Skeletal muscle cell (primary cell): ENCODE measurements around the gene USP33.
"Not testable (repeated sequence)": the region's sequence is repeated elsewhere in the genome, so short reads cannot be mapped to it uniquely, and the experiment has no call there.

Experiments used
- DNase-seq: peaks from one replicate; pipeline ENCODE4 v3.0.0-alpha.2; 2010; ENCODE audit warnings: low read depth
- H3K4me3 ChIP-seq: 2 replicates; pipeline ENCODE4 v1.5.1; 2011; ENCODE audit warnings: low read depth, mild to moderate bottlenecking, control low read depth, low read length, moderate library complexity

USP33 gene

GRCh38 chr1:77678660-77679610 is 80.7 kb downstream of the USP33 start:
- no peak overlapping the region for H3K4me3 ChIP-seq
- no peak for DNase-seq

- DNase-seq, H3K4me3 ChIP-seq: not testable (repeated sequence)
Observed at GRCh38 chr1:77674807-77675206, 84.8 kb downstream of the USP33 start.

GRCh38 chr1:77673716-77674355 is 85.8 kb downstream of the USP33 start:
- no peak overlapping the region for H3K4me3 ChIP-seq
- DNase-seq: no peak

DNA sequence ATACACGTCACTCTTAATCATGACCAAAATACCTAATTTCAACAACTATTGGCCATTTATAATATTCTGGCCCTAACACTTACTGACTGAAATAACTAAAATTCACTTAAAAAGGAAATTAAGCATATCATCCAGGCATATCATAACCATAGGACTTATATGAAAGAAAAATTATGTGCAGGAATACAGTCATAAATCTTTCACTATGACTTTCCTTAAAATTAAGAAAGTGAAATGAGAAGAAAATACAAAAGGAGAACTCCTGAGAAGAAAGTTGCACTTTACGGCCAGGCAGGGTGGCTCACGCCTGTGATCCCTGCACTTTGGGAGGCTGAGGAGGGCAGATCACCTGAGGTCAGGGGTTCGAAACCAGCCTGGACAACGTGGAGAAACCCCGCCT is 86.6 kb downstream of the USP33 start:
- DNase-seq: no peak
- H3K4me3 ChIP-seq: no peak overlapping the region

GRCh38 chr1:77672374-77672773 is 87.3 kb downstream of the USP33 start:
- no peak for DNase-seq
- H3K4me3 ChIP-seq: no peak overlapping the region

DNA sequence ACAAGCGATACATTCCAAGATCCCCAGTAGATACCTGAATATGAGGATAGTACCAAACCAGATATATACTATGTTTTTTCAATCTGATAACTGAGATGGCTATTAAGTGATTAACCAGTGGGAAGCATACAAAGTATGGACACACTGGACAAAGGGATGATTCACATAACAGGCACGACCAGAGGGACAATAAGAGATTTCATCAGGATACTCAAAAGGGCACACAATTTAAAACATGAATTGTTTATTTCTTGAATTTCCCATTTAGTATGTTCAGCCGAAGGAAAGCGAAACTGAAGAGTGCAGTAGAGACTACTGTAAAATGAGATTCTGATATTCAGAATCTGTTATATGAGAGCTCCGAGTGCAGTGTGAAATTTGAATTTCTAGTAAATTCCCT is 87.8 kb downstream of the USP33 start:
- no peak overlapping the region for H3K4me3 ChIP-seq
- peak; percentile 12 for DNase-seq

DNA sequence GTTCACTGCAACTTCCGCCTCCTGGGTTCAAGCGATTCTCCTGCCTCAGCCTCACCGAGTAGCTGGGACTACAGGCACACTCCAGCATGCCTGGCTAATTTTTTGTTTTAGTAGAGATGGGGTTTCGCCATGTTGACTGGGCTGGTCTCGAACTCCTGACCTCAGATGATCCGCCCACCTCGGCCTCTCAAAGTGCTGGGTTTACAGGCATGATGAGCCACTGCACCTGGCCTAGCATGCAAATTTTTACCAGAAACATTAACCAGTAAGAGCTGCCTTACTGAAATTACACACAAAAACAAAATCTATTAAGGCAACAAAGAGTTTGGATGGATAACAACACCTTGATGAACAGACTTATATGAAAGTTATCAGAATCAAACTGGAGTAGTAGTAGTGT is 89.3 kb downstream of the USP33 start:
- no peak overlapping the region for H3K4me3 ChIP-seq
- DNase-seq: no peak

GRCh38 chr1:77668924-77669449 is 90.7 kb downstream of the USP33 start:
- no peak for DNase-seq
- H3K4me3 ChIP-seq: no peak overlapping the region

- H3K4me3 ChIP-seq: no peak overlapping the region
- no peak for DNase-seq
Observed at GRCh38 chr1:77664939-77665516, 94.6 kb downstream of the USP33 start.

- no peak for DNase-seq
- H3K4me3 ChIP-seq: no peak overlapping the region
Observed at GRCh38 chr1:77661696-77662095, 98.0 kb downstream of the USP33 start.

- DNase-seq: no peak
- H3K4me3 ChIP-seq: no peak overlapping the region
Observed at GRCh38 chr1:77659879-77660593, 99.6 kb downstream of the USP33 start.

DNA sequence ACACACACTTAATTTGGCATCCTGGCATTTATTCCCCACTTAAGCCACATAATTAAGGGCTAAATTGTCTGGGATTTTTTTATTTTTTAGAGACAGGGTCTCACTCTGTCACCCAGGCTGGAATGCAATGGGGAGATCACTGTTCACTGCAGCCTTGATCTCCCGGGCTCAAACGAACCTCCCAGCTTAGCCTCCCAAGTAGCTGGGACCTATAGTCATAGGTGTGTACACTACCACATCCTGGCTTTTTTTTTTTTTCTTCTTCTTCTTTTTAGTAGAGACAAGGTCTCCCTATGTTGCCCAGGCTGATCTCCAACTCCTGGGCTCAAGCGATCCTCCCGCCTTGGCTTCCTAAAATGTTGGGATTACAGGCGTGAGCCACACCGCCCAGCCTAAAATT is 101.4 kb downstream of the USP33 start:
- no peak overlapping the region for H3K4me3 ChIP-seq

DNA sequence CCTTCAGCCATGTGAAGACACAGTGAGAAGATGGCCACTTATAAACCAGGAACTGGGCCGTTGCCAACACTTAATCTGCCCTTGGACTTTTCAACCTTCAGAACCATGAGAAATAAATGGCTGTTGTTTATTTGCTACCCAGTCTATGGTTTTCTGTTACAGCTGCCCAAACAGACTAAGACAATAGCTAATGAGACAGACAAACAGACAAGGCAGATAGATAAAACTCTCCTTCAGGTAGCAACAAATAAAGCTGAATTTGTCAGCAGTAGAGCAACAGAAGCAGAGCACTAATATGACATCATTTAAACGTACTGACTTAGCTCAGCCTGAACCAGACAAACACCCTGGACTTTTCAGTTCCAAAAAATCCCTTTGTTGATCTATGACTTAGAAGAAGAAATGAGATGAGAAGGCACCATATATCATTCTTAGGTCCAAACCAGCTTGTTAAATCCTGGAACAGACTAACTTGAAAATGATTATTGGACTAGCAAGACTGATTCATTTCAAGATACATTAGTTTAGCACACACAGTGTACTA is 104.1 kb downstream of the USP33 start:
- no peak for DNase-seq
- H3K4me3 ChIP-seq: no peak overlapping the region

More for the DNA sequence above, 101.4 kb downstream of the USP33 start:
- DNase-seq: no peak

DNA sequence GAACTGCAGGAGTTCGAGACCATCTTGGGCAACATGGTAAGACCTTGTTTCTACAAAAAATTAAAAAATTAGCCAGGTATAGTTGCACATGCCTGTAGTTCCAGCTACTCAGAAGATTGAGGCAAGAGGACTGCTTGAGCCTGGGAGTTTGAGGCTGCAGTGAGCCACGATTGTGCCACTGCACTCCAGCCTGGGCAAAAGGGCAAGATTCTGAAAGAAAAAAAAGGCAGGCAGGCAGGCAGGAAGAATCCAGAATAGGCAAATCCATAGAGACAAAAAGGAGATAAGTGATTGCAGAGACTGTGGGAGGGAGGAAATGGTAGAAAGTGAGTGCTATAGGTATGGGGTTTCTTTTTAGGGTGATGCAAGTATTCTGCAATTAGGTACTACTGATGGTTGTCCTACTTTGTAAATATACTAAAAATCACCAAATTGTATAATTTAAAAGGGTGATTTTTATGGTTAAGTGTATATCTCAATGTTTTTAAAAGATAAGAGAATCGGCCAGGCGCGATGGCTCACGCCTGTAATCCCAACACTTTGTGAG is 106.6 kb downstream of the USP33 start:
- no peak overlapping the region for H3K4me3 ChIP-seq
- no peak for DNase-seq

GRCh38 chr1:77652268-77652667 is 107.4 kb downstream of the USP33 start:
- DNase-seq: no peak
- H3K4me3 ChIP-seq: no peak overlapping the region

- H3K4me3 ChIP-seq: no peak overlapping the region
- DNase-seq: no peak
Observed at GRCh38 chr1:77649127-77649526, 110.5 kb downstream of the USP33 start.

DNA sequence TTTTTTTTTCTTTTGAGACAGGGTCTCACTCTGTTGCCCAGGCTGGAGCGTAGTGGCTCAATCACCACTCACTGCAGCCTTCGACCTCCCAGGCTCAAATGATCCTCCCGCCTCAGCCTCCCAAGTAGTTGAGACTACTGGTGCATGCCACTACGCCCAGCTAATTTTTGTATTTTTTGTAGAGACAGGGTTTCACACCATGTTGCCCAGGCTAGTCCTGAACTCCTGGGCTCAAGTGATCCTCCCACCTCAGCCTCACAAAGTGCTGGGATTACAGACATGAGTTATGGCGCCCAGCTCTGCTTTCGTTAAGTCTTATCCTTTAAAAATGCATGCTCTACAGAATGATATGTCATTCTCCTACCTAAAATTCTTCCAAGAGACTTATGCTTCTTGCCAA is 113.4 kb downstream of the USP33 start:
- H3K4me3 ChIP-seq, DNase-seq: not testable (repeated sequence)
